B cell (primary cell): Measurements from ENCODE around the gene OR5B21. TPM values are rescaled to one million over a fixed set of nuclear protein-coding genes. Genes with fewer than 3 reads are reported as not detected.

Source experiments
- ATAC-seq: fragments of 200-7000 bp; cut with Tn5 transposase; one replicate; pipeline ENCODE4 v1.10.0; 2021; ENCODE audit warnings: low read depth, mild to moderate bottlenecking, moderate number of reproducible peaks, moderate library complexity
- CTCF ChIA-PET: fragments of 350-600 bp; sonication (Branson Sonifier 250); formaldehyde crosslinking; loops from one replicate; lab custom pipeline; 2021; ENCODE audit warnings: antibody characterized with exemption, inconsistent platforms; lab: Charles Lee
- POLR2A ChIA-PET: fragments of 350-600 bp; sonication (Branson Sonifier 250); formaldehyde crosslinking; loops from one replicate; lab custom pipeline; 2021; ENCODE audit warnings: antibody characterized with exemption; lab: Charles Lee
- DNase-seq: peaks from one replicate; pipeline ENCODE4 v3.0.0; 2013
- H2AFZ ChIP-seq: 2 replicates; pipeline ENCODE4 v1.6.1; 2012; ENCODE audit warnings: mild to moderate bottlenecking, low read depth, low read length; ENCODE audit not compliant: insufficient read depth, poor library complexity, severe bottlenecking
- H3K27ac ChIP-seq, 2 donors: 1 replicate in 1 of 2; 2 replicates in 1 of 2; pipeline ENCODE4 v1.5.1; 2012 to 2013; ENCODE audit warnings: low read length in 2 of 2, mild to moderate bottlenecking in 2 of 2, moderate library complexity in 1 of 2
- H3K27me3 ChIP-seq, 4 experiments: fragments of 200-600 bp in 1 of 4; sonication (generic) in 1 of 4; replicated peaks in 1 of 4; 1 replicate in 2 of 4; 2 replicates in 2 of 4; pipeline versions ENCODE4 v1.6.1 to v1.7.0; 2013 to 2016; ENCODE audit warnings: low read length in 3 of 4, mild to moderate bottlenecking in 2 of 4, mixed read lengths in 1 of 4, moderate library complexity in 1 of 4; ENCODE audit not compliant: insufficient read depth in 4 of 4, control insufficient read depth in 3 of 4; ENCODE audit errors: control extremely low read depth in 1 of 4
- H3K36me3 ChIP-seq, 2 experiments: replicated peaks in 1 of 2; 1 replicate in 1 of 2; 2 replicates in 1 of 2; pipeline versions ENCODE4 v1.6.1 to v1.7.1; 2013; ENCODE audit warnings: low read length in 1 of 2; ENCODE audit not compliant: insufficient read depth in 2 of 2, control insufficient read depth in 1 of 2; ENCODE audit errors: control extremely low read depth in 1 of 2, extremely low read depth in 1 of 2
- H3K4me1 ChIP-seq, 2 donors: fragments of 200-600 bp in 1 of 2; sonication (generic) in 1 of 2; 1 replicate in 1 of 2; 2 replicates in 1 of 2; pipeline versions ENCODE4 v1.5.1 to v1.6.1; 2013 to 2017; ENCODE audit warnings: low read length in 2 of 2; ENCODE audit not compliant: control insufficient read depth in 2 of 2, insufficient read depth in 2 of 2
- H3K4me2 ChIP-seq: replicated peaks from 2 replicates; pipeline ENCODE3; 2012; ENCODE audit warnings: mild to moderate bottlenecking, low read depth, low read length; ENCODE audit not compliant: poor library complexity, severe bottlenecking
- H3K4me3 ChIP-seq, 5 experiments: fragments of 200-600 bp in 1 of 5; sonication (generic) in 1 of 5; 1 replicate in 3 of 5; 2 replicates in 2 of 5; pipeline versions ENCODE4 v1.5.1 to v1.7.0; 2011 to 2016; ENCODE audit warnings: low read length in 4 of 5, mild to moderate bottlenecking in 4 of 5, low read depth in 2 of 5, control low read depth in 1 of 5, moderate library complexity in 1 of 5; ENCODE audit not compliant: insufficient read depth in 1 of 5; ENCODE audit errors: control extremely low read depth in 1 of 5, extremely low read depth in 1 of 5
- H3K79me2 ChIP-seq: fragments of 200-600 bp; sonication (generic); one replicate; pipeline ENCODE4 v1.6.0; 2016; ENCODE audit warnings: low read length; ENCODE audit not compliant: control insufficient read depth, insufficient read depth
- H3K9ac ChIP-seq: fragments of 200-600 bp; sonication (generic); 2 replicates; pipeline ENCODE4 v1.6.1; 2017; ENCODE audit warnings: mild to moderate bottlenecking, low read length, moderate library complexity
- H3K9me3 ChIP-seq, 3 donors: one replicate each; pipeline versions ENCODE4 v1.6.1 to v1.7.1; 2013; ENCODE audit warnings: low read length in 2 of 3; ENCODE audit not compliant: control insufficient read depth in 2 of 3, insufficient read depth in 1 of 3; ENCODE audit errors: control extremely low read depth in 1 of 3
- H4K20me1 ChIP-seq: 2 replicates; pipeline ENCODE4 v1.6.0; 2012; ENCODE audit warnings: mild to moderate bottlenecking, low read length; ENCODE audit not compliant: insufficient read depth, control insufficient read depth, poor library complexity, severe bottlenecking
- H3K27ac Mint-ChIP-seq: one replicate; pipeline ENCODE4 v1.8.0; 2021; ENCODE audit warnings: mixed read lengths
- H3K27me3 Mint-ChIP-seq: one replicate; pipeline ENCODE4 v1.8.0; 2021; ENCODE audit warnings: mixed read lengths
- H3K4me1 Mint-ChIP-seq: one replicate; pipeline ENCODE4 v1.8.0; 2021; ENCODE audit warnings: mixed read lengths
- H3K4me3 Mint-ChIP-seq: one replicate; pipeline ENCODE4 v1.8.0; 2021; ENCODE audit warnings: mixed read lengths
- H3K9me3 Mint-ChIP-seq: one replicate; pipeline ENCODE4 v1.8.0; 2022; ENCODE audit warnings: mixed read lengths; ENCODE audit not compliant: insufficient read depth
- CTCF ChIP-seq: fragments of 200-600 bp; IDR thresholded peaks from one replicate; pipeline ENCODE4 v1.8.0; 2022; ENCODE audit warnings: antibody characterized with exemption, mild to moderate bottlenecking
- EZH2 ChIP-seq: IDR thresholded peaks from 2 replicates; pipeline ENCODE4 v1.6.1; 2012; ENCODE audit warnings: borderline replicate concordance, low read depth, mild to moderate bottlenecking, moderate library complexity, low read length; ENCODE audit not compliant: insufficient read depth, poor library complexity, severe bottlenecking
- WGBS: methylation state at CpG from one replicate; pipeline ENCODE4 v1.1.5; 2013; ENCODE audit warnings: missing lambda C conversion rate; ENCODE audit not compliant: insufficient coverage; 5-methylcytosine and 5-hydroxymethylcytosine counted together
- intact Hi-C: fragments of 100-400 bp; cut with micrococcal nuclease; formaldehyde crosslinking; loops from one replicate; pipeline ENCODE4 v1.10.0; 2022
- polyA plus RNA-seq: library from polyadenylated mRNA; depleted of rRNA; stranded (reverse); fragments of >200 nt; gene quantifications from 2 replicates; pipeline ENCODE4 v1.2.3, GENCODE V29; 2012
- total RNA-seq, 2 donors: library from RNA; stranded (reverse); fragments of 120-200 nt in 1 of 2; gene quantifications; 1 replicate in 1 of 2; 2 replicates in 1 of 2; pipeline versions ENCODE4 v1.2.3 to v1.2.4, GENCODE V29; 2013 to 2022

Gene OR5B21
- total and polyA plus RNA-seq, 2 donors (not counting 1 experiment from before 2014, with no cell fraction given) = 0.10 to 0.74 TPM

DNA sequence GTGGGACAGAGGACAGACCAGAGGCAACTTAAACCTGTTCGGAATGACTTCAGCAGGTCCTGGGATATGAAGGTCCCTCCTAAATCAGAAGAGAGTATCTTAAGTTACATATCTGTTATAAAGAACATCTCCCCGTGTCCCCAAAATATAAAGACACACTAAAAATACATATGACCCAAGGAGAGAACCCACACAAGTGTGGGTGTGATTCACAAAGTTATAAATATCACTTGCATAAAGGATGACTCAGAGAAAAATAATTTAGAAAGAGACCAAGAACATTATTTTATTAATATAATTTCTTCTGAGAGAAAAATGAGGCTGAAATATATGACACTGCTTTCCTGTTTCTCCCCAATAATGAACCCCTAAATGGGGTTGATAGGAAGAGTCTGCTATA, 14.2 kb downstream of the OR5B21 start:
- no peak overlapping the region for H3K27ac Mint-ChIP-seq
- H3K4me1 Mint-ChIP-seq = peaks cover 3% of the 10 kb centered on the region
- Histone ChIP-seq H3K27me3 (no peaks in the 10 kb centered on the region), H3K79me2 (no peaks in the 10 kb centered on the region), H3K4me1 (no peaks in the 10 kb centered on the region), H3K4me3 (no peak overlapping the region), H3K9ac (no peak overlapping the region), H3K9me3 (no peaks in the 10 kb centered on the region), H3K4me2 (no peak overlapping the region), H4K20me1 (no peaks in the 10 kb centered on the region), H3K27ac (no peak overlapping the region), H2AFZ (no peak overlapping the region), H3K36me3 (no peaks in the 10 kb centered on the region)
- H3K27me3 Mint-ChIP-seq = no peaks in the 10 kb centered on the region
- ChIA-PET CTCF (no interaction called here), POLR2A (no interaction called here)
- no peak for DNase-seq
- H3K4me3 Mint-ChIP-seq = no peak overlapping the region
- TF ChIP-seq EZH2 (no peak), CTCF (no peak)
- no peak for ATAC-seq
- intact Hi-C loops = no loop called here
- no peaks in the 10 kb centered on the region for H3K9me3 Mint-ChIP-seq
- WGBS = no CpG with 5 or more reads among the region's 2 CpGs

DNA sequence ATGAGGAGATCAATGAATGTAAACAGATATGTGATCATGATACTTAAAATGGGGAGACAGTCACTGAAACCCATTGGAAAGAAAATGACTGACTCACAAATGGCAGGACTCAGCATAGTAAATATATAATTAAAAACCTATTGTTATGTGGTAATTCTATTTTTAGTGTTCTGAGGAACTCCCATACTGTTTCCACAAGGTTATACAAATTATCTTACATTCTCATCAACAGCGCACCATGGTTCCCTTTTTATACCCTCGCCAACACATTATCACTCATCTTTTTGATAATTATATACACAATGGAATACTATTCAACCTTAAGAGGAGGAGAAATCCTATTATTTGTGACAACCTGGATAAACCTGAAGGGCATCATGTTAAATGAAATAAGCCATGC, 17.1 kb downstream of the OR5B21 start:
- Histone ChIP-seq H3K4me1 (no peaks in the 10 kb centered on the region), H3K27me3 (no peaks in the 10 kb centered on the region), H3K27ac (no peak overlapping the region), H4K20me1 (no peaks in the 10 kb centered on the region), H3K4me3 (no peak overlapping the region), H3K4me2 (no peak overlapping the region), H2AFZ (no peak overlapping the region), H3K36me3 (no peaks in the 10 kb centered on the region), H3K79me2 (no peaks in the 10 kb centered on the region), H3K9ac (no peak overlapping the region), H3K9me3 (no peaks in the 10 kb centered on the region)
- no peaks in the 10 kb centered on the region for H3K4me1 Mint-ChIP-seq
- intact Hi-C loops = no loop called here
- H3K27me3 Mint-ChIP-seq = no peaks in the 10 kb centered on the region
- no peak overlapping the region for H3K4me3 Mint-ChIP-seq
- H3K27ac Mint-ChIP-seq = no peak overlapping the region
- ChIA-PET CTCF (no interaction called here), POLR2A (no interaction called here)
- TF ChIP-seq CTCF (no peak), EZH2 (no peak)
- ATAC-seq = no peak
- DNase-seq = no peak
- no CpG with 5 or more reads among the region's 2 CpGs for WGBS
- no peaks in the 10 kb centered on the region for H3K9me3 Mint-ChIP-seq
